Fibroblast of skin of left quadriceps (primary cell): ENCODE measurements around the gene MS4A18.

Source experiments
- DNase-seq, 2 experiments: peaks; one replicate each; pipeline ENCODE4 v3.0.0-alpha.2; 2013; ENCODE audit warnings: low read depth in 2 of 2

Gene MS4A18

GRCh38 chr11:60766547-60766946 lies 42.0 kb downstream of the MS4A18 start:
- DNase-seq, result no peak

GRCh38 chr11:60767388-60767811 lies 42.9 kb downstream of the MS4A18 start:
- DNase-seq, result no peak

DNA sequence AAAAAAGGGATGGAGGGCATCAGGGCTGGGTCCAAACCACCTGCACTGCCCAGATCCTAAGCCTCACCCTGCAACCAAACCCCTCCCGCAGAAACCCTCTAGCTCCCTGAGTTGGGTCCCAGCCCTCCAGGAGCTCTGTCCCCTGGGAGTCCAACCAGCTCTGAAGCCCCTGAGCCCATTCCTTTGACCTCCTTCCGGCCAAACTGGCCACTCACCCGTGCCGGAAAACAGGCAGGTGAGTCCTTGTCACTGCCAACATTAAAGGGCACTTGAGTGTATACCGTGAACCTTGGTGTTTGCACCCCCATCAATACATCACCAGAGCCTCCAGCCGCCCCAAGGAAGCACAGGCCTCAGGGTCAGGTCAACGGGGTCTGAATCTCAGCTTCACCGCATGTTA lies 43.7 kb downstream of the MS4A18 start:
- DNase-seq, result no peak

DNA sequence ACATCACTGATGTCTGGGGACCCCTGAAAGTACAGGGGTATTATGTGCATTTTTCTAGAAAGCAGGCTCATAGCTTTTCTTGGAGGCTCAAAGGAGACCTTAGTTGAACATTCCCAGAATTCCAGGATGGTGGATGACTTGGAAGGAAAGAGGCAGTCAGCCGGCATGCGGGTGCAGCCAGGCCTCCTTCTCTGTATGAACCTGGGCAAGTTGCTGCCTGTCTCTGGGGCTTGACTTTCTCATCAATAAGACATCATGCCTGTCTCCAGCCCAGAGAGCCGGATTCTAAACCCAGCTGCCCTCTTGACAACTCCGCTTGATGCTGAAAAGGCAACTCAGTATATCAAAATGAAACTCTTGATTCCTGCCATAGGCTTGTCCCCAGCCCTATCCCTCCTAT lies 44.8 kb downstream of the MS4A18 start:
- no peak for DNase-seq

- DNase-seq, result no peak
These were observed 45.3 kb downstream of the MS4A18 start for GRCh38 chr11:60769811-60770210.

DNA sequence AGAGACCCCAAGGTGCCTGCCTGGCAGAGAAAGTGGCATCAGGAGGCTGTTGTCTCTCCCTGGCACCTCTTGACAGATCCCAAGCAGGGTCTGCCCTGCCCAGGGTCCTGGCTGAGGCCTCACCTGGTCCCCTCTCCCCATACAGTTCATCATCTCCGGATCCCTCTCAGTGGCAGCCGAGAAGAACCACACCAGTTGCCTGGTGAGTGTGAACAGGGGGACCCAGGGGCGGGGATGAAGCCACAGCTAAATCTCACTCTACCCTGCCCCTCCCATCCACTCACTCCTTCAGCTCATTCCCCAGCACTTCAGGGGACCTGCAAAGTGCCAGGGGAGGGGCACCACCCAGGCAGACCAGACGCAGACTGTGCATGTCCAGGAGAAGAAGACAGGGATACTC lies 46.6 kb downstream of the MS4A18 start:
- no peak for DNase-seq

- DNase-seq, result no peak
These were observed 47.5 kb downstream of the MS4A18 start for GRCh38 chr11:60771879-60772525.

DNA sequence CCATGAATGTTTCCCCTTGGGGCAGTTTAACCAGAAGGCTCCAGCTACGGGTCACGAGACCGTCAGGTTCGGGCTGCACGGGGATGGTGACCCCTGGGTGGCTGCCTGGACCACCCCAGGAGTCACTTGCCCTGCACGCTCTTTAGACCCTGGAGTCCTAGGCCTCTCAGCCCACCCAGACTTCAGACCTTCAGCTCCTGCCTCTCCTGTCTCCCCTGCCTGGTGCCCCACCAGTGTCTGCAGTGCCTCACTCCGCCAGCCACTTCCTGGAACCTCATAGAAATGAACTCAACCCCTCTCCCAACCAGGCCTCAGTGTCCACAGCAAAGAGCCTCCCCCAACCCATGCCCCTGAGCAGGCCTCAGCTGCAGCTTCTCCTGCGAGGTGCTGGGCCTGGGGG lies 48.1 kb downstream of the MS4A18 start:
- no peak for DNase-seq

GRCh38 chr11:60774726-60775125 lies 50.2 kb downstream of the MS4A18 start:
- no peak for DNase-seq

DNA sequence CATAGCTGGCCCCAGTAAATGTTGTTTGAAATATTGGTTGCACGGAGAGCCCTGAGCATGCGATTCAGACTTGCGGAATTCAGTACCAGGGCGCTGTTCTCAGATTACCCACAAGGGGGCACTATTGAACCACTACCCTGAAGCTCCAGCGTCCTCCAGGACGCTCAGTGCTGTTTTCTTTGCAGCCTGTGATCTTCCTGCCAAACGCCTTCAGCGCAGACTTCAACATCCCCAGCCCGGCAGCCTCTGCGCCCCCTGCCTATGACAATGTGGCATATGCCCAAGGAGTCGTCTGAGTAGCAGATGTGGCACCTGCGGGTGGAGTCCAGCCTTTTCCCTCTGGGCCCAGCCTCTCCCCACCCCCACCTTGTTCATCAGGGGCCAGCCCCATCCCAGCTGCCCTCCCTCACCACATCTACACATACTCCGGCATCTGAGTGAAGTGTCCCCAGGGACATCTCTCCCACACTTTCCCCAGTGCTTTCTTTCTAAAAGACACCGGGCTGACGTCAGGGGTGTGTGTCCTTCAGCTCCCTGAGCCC lies 51.0 kb downstream of the MS4A18 start:
- DNase-seq, result peak; percentile 70 to 74

GRCh38 chr11:60776167-60776566 lies 51.6 kb downstream of the MS4A18 start:
- DNase-seq, result no peak

DNA sequence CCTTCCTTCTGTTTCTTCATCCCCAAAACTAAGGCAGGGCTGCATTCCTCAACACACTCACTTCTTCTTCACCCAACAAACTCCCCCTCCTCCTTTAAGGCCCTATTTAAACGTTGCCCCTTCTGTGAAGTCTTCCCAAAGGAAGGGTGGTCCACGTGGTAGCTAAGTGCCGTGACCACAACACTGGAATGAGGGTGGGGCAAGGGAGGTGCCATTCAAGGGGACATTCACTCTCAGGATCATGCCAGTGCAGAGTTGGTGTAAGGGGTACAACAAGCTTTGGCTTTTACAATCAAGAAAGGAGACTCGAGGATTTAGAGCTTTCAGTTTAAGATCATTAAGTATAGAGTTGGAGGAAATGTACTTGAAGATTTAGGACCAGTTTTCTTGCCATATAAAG lies 52.6 kb downstream of the MS4A18 start:
- no peak for DNase-seq

- peak; percentile 39 to 58 for DNase-seq
These were observed 53.1 kb downstream of the MS4A18 start for GRCh38 chr11:60777572-60777971.

DNA sequence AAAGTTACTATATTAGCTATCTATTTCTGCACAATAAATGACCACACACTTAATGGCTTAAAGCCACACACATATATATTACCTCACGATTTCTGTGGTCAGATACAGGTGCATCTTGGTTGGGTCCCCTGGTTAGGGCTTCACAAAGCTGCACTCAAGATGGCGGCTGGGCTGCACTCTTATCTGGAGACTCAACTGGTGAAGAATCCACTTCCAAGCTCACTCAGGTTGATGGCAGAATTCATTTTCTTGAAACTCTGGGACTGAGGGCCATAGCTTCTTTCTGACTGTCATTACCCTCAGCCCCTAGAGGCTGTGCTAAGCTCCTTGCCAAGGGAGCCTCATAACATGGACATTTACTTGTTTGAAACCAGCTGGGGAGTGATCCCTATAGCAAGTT lies 55.5 kb downstream of the MS4A18 start:
- DNase-seq, result no peak

DNA sequence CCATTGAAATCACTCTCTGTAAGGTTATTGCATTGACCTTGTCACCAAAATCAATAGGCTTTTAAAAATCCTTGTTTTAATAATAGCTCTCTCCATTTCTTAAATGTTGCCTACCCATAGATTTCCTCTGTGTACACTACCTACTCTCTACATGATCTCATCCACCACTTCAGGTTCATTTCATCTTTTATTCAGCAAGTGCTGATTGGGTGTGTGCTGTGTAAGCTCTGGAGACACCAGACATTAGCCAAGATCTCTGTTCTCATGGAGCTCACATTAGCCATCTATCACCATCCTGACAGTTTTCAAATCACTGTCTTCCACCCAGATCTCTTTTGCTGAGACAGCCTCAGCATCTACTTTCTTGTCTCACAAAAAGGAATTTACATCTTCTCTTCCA lies 56.3 kb downstream of the MS4A18 start:
- no peak for DNase-seq

GRCh38 chr11:60781286-60781980 lies 56.9 kb downstream of the MS4A18 start:
- no peak for DNase-seq

DNA sequence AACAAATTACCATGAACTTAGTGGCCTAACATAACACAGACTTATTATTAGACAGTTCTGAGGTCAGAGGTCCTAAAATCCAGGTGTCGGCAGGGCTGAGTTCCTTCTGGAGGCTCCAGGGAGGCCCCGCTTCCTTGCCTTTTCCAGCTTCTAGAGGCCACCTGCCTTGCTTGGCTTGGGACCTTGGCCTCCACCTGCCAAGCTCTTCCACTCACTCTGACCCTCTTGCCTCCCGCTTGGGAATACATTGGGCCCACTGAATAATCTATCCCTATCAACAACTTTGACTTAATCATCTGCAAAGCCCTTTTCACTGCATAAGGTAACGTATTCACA lies 57.4 kb downstream of the MS4A18 start:
- DNase-seq, result no peak

DNA sequence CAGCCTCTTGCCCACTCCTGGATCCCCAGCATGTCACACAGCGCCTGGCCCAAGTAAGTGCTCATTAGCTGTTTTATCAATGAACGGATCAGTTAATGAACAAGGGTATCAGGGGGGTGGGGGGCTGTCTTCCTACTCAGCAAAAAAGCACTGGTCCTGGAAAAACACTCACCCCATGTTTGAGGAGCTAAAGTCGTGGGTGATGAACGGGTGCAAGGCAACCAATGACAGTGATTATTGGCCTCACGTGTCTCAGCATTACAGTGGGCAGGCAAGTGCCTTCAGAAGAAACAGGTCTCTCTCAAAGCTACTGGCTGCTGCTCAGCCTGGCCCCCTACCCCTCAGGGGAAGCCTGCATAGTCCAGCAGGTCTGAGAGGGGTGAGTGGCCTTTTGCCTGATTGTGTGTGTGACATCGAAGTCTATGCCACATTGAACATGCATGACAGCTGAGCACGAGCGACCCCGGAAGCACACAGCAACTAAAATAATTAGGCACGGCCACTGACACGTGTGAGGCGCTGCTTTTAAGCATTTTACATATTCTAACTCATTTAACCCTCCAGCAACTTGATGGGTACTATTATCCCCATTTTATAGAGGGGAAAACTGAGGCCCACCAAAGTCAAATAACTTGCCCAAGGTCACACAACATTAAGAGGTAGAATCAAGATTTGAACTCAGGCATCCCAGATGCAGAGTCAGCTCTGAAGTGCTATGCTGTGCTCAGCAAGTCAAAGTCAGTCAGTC lies 58.0 kb downstream of the MS4A18 start:
- DNase-seq, result no peak

GRCh38 chr11:60783141-60783484 lies 58.6 kb downstream of the MS4A18 start:
- no peak for DNase-seq

GRCh38 chr11:60783911-60784310 lies 59.4 kb downstream of the MS4A18 start:
- DNase-seq, result no peak

- no peak for DNase-seq
These were observed 60.6 kb downstream of the MS4A18 start, which contains the start of gene MS4A10 for GRCh38 chr11:60785136-60785535. Gene MS4A10 (plus strand): TSS chr11:60785333. CDS start chr11:60790336, 5,003 bp downstream.

DNA sequence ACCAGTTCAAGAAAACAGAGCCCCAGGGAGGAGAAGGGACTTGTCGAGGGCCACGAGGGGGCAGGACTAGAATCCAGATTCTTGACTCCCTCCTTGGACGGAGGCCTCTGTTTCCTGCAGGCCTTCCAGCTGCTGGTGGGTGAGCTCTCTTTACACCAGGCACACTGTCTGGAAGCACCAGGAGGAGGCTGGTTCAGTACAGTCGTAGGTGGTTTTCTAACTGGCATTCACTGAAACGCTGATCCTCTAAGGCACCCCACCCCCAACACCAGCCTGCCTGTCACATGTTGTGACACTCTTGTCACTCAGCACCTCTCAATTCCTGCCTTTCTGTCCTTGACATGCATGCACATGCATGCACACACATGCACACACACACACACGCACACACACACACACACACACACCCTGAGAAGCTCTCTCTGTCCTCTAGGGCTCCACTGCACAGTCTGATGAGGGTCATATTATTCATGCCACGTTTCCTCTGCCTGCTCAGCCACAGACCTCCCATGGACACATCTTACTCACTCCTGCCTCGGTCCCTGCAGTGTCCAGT lies 61.4 kb downstream of the MS4A18 start:
- DNase-seq, result no peak
